ENCODE data around the gene CHPF. TPM values are rescaled to one million over a fixed set of nuclear protein-coding genes. Genes with fewer than 3 reads are reported as not detected.

The CHPF gene
- total and polyA plus RNA-seq, 2 donors (not counting 3 experiments of a cell fraction or from before 2014, with no cell fraction given) = 0.24 to 0.32 TPM

- Histone ChIP-seq H3K27me3 (ENCODE audit: control insufficient read depth in 2 of 2, insufficient read depth in 2 of 2, low read length in 2 of 2) (peaks cover 24 to 31% of the 10 kb centered on the region in 2 experiments), H3K9me3 (replicated peaks; ENCODE audit: control insufficient read depth, insufficient read depth, low read length) (no peaks in the 10 kb centered on the region), H3K36me3 (ENCODE audit: control insufficient read depth in 2 of 2, extremely low read depth in 1 of 2, insufficient read depth in 2 of 2, low read length in 2 of 2) (no peaks in the 10 kb centered on the region), H4K20me1 (replicated peaks; ENCODE audit: control insufficient read depth, extremely low read depth, insufficient read depth, low read length) (no peaks in the 10 kb centered on the region), H3K27ac (ENCODE audit: insufficient read depth, low read depth, low read length) (no peak overlapping the region), H3K4me2 (ENCODE audit: insufficient read depth, low read length) (no peak overlapping the region), H3K9ac (replicated peaks; ENCODE audit: extremely low read depth, insufficient read depth, low read length) (no peak overlapping the region), H3K4me3 (replicated peaks in 1 of 3; ENCODE audit: insufficient read depth in 1 of 3, low read depth in 1 of 3, low read length in 3 of 3) (no peak overlapping the region), H3K9me1 (replicated peaks; ENCODE audit: control insufficient read depth, extremely low read depth, insufficient read depth, low read length) (no peaks in the 10 kb centered on the region), H3K79me2 (ENCODE audit: control insufficient read depth, insufficient read depth, low read length) (no peaks in the 10 kb centered on the region), H3K4me1 (ENCODE audit: control insufficient read depth, extremely low read depth, insufficient read depth, low read length) (no peaks in the 10 kb centered on the region), H2AFZ (ENCODE audit: low read depth, low read length) (no peak overlapping the region)
- intact Hi-C loops (cut with micrococcal nuclease) (no loop called here), dilution Hi-C loops (cut with MboI; ENCODE audit: extremely low pct_ligation_motif_present, low sequenced_read_pairs) (no loop called here)
- CTCF ChIA-PET = no interaction called here
- FAIRE-seq (no peak), DNase-seq (ENCODE audit: low read depth, low spot score) (no peak)
- POLR2A ChIA-PET = no interaction called here
- TF ChIP-seq POLR2A (IDR thresholded peaks at IDR 0.05; ENCODE audit: low read depth, low read length) = no peak
- TF ChIP-seq POLR2AphosphoS5 (IDR thresholded peaks at IDR 0.05; ENCODE audit: insufficient read depth, low read depth, low read length) = no peak
- no peak for TF ChIP-seq MYC (IDR thresholded peaks at IDR 0.05; ENCODE audit: low read depth, low read length)
- TF ChIP-seq GATA2 (IDR thresholded peaks at IDR 0.05; ENCODE audit: insufficient read depth, insufficient read length, low read depth, low read length) = no peak
- no peak for TF ChIP-seq EZH2 (IDR thresholded peaks at IDR 0.05; ENCODE audit: borderline replicate concordance, low read depth, low read length, severe bottlenecking)
- TF ChIP-seq MAX (IDR thresholded peaks at IDR 0.05; ENCODE audit: insufficient read depth, insufficient read length) = no peak
- BruUV-seq (replicated peaks) = no TSS peak
Measured at GRCh38 chr2:219575566-219576504, 32.2 kb upstream of the CHPF start.
